Neutrophil (primary cell): ENCODE measurements around the gene FKBP9.

ENCODE experiments used
- H3K27ac ChIP-seq: fragments of 200-600 bp; sonication (generic); 2 replicates; pipeline ENCODE4 v1.5.1; 2016; ENCODE audit warnings: mild to moderate bottlenecking, moderate library complexity
- H3K27me3 ChIP-seq: fragments of 200-600 bp; sonication (generic); 2 replicates; pipeline ENCODE4 v1.6.0; 2016; ENCODE audit warnings: mild to moderate bottlenecking
- H3K36me3 ChIP-seq: fragments of 200-600 bp; sonication (generic); 2 replicates; pipeline ENCODE4 v1.5.1; 2017
- H3K4me1 ChIP-seq, 2 experiments: fragments of 200-600 bp in 1 of 2; sonication (generic) in 1 of 2; 1 replicate in 1 of 2; 2 replicates in 1 of 2; pipeline versions ENCODE4 v1.5.1 to v1.6.1; 2013 to 2016; ENCODE audit warnings: low read depth in 1 of 2, low read length in 1 of 2, mild to moderate bottlenecking in 1 of 2, moderate library complexity in 1 of 2; ENCODE audit not compliant: control insufficient read depth in 1 of 2, insufficient read depth in 1 of 2
- H3K4me3 ChIP-seq, 2 experiments: fragments of 200-600 bp in 1 of 2; sonication (generic) in 1 of 2; 1 replicate in 1 of 2; 2 replicates in 1 of 2; pipeline ENCODE4 v1.5.1; 2013 to 2016; ENCODE audit warnings: low read depth in 1 of 2, low read length in 1 of 2, mild to moderate bottlenecking in 1 of 2, moderate library complexity in 1 of 2
- H3K9me3 ChIP-seq: fragments of 200-600 bp; sonication (generic); 2 replicates; pipeline ENCODE4 v1.5.1; 2016
- TF ChIP-seq, protein P1 (sequence below): fragments of 200-600 bp; sonication (generic); IDR thresholded peaks from 2 replicates; pipeline ENCODE4 v1.5.1; 2016; ENCODE audit warnings: antibody characterized with exemption

The FKBP9 gene

DNA sequence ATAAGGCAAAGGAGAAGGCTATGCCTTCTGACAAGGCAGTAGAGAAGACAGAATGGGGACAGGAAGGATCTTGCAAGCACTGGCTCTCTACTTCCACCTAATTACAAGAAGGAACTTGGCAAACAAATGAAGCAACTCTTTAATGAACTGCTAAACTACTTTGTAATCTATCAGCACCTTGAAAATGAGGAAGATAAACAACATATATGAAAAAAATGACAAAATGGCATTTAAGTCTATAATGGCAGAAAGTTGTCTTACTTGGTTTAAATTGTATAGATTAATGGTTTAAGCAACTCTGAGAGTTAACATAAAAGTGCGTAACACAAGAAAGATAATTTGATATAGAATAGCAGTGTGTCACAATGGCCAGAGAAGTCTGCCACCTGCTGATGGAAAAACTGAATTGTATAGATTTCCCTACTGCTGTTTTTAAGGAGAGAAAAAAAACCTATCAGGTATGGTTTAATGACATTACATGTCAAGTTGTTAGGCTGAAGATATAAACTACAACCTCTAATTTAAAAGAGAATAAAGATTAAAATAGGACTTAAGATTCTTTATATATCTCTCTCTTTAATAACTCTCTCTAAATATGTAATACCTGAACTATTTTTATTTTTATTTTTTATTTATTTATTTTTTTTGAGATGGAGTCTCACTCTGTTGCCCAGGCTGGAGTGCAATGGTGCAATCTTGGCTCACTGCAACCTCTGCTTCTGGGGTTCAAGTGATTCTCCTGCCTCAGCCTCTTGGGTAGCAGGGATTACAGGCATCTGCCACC, 93.5 kb downstream of the FKBP9 start:
- H3K4me1 ChIP-seq, result peaks cover 90 to 96% of the 10 kb centered on the region in 2 experiments

GRCh38 chr7:33053721-33054120, 96.5 kb downstream of the FKBP9 start:
- Histone ChIP-seq H3K4me1 (peaks cover 62 to 67% of the 10 kb centered on the region in 2 experiments), H3K27me3 (no peaks in the 10 kb centered on the region), H3K27ac (peak overlapping the region; percentile 61), H3K4me3 (peak overlapping the region in 1 of 2 experiments; percentile 19), H3K36me3 (no peaks in the 10 kb centered on the region), H3K9me3 (no peaks in the 10 kb centered on the region)
- TF ChIP-seq, protein P1, sequence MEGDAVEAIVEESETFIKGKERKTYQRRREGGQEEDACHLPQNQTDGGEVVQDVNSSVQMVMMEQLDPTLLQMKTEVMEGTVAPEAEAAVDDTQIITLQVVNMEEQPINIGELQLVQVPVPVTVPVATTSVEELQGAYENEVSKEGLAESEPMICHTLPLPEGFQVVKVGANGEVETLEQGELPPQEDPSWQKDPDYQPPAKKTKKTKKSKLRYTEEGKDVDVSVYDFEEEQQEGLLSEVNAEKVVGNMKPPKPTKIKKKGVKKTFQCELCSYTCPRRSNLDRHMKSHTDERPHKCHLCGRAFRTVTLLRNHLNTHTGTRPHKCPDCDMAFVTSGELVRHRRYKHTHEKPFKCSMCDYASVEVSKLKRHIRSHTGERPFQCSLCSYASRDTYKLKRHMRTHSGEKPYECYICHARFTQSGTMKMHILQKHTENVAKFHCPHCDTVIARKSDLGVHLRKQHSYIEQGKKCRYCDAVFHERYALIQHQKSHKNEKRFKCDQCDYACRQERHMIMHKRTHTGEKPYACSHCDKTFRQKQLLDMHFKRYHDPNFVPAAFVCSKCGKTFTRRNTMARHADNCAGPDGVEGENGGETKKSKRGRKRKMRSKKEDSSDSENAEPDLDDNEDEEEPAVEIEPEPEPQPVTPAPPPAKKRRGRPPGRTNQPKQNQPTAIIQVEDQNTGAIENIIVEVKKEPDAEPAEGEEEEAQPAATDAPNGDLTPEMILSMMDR, result no peak

More for the DNA sequence above, 93.5 kb downstream of the FKBP9 start:
- TF ChIP-seq, protein P1, result peak; percentile 39
- H3K9me3 ChIP-seq, result no peaks in the 10 kb centered on the region
- peak overlapping the region; percentile 63 to 67 for H3K4me3 ChIP-seq
- no peaks in the 10 kb centered on the region for H3K27me3 ChIP-seq
- peak overlapping the region; percentile 88 for H3K27ac ChIP-seq
- no peaks in the 10 kb centered on the region for H3K36me3 ChIP-seq

DNA sequence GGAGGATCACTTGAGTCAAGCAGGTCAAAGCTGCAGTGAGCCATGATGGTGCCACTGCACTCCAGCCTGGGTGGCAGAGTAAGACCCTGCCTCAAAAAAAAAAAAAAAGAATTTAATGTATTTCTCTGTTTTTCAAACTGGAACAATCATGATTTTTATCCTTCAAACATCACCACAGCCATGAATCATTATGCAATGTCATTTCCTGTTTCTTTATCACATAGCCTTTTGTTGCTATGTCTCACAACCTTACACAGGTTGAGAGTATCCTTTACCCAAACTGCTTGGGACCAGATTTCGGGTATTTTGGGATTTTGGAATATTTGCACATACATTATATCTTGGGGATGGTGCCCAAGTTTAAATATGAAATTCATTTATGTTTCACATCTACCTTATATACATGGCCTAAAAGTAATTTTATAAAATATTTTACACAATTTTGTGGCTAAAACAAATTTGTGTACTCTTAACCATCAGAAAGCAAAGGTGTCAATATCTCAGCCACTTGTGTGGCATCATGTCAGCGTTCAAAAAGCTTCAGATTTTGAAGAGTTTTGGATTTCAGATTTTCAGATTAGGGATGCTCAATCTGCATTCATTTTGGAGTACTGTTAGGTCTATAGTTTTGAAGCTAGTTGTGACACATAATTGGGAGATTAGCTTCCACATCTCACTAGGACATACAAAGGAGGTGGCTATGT, 97.2 kb downstream of the FKBP9 start:
- Histone ChIP-seq H3K9me3 (no peaks in the 10 kb centered on the region), H3K4me1 (peaks cover 55 to 66% of the 10 kb centered on the region in 2 experiments), H3K36me3 (no peaks in the 10 kb centered on the region), H3K27ac (peak overlapping the region; percentile 61), H3K4me3 (peak overlapping the region in 1 of 2 experiments; percentile 28), H3K27me3 (no peaks in the 10 kb centered on the region)
- TF ChIP-seq, protein P1, result no peak

- Histone ChIP-seq H3K9me3 (no peaks in the 10 kb centered on the region), H3K36me3 (no peaks in the 10 kb centered on the region), H3K27ac (peak overlapping the region; percentile 61), H3K27me3 (no peaks in the 10 kb centered on the region), H3K4me3 (no peak overlapping the region), H3K4me1 (peaks cover 51 to 64% of the 10 kb centered on the region in 2 experiments)
- TF ChIP-seq, protein P1, result no peak
Observed at GRCh38 chr7:33055158-33055557, 97.9 kb downstream of the FKBP9 start.
